Tibial nerve (tissue), 4 donors: ENCODE measurements around the gene NUMB. TPM values are rescaled to one million over a fixed set of nuclear protein-coding genes. Genes with fewer than 3 reads are reported as not detected.
A peak's percentile ranks its signal among the peaks of the same experiment; 100 is the strongest.

Source experiments
- DNase-seq, 2 donors: peaks; one replicate each; pipeline ENCODE4 v3.0.0-alpha.2; 2019; ENCODE audit warnings: low spot score in 2 of 2
- H3K27ac ChIP-seq, 4 donors: fragments of 200-600 bp; sonication (generic) in 3 of 4; one replicate each; pipeline ENCODE4 v1.5.1; 2017 to 2019; ENCODE audit warnings: mild to moderate bottlenecking in 1 of 4
- H3K27me3 ChIP-seq, 2 donors: fragments of 200-600 bp; sonication (generic) in 1 of 2; one replicate each; pipeline versions ENCODE4 v1.5.1 to v1.6.0; 2017 to 2019
- H3K36me3 ChIP-seq, 3 donors: fragments of 200-600 bp; sonication (generic); one replicate each; pipeline ENCODE4 v1.5.1; 2018 to 2019
- H3K4me1 ChIP-seq, 4 donors: fragments of 200-600 bp; sonication (generic) in 3 of 4; one replicate each; pipeline ENCODE4 v1.5.1; 2017 to 2019
- H3K4me3 ChIP-seq, 4 donors: fragments of 200-600 bp; sonication (generic) in 3 of 4; one replicate each; pipeline ENCODE4 v1.5.1; 2017 to 2019; ENCODE audit warnings: mild to moderate bottlenecking in 1 of 4, moderate library complexity in 1 of 4
- H3K9me3 ChIP-seq, 4 donors: fragments of 200-600 bp; sonication (generic) in 3 of 4; one replicate each; pipeline ENCODE4 v1.5.1; 2017 to 2019
- EP300 ChIP-seq, 2 donors: sonication (generic); formaldehyde crosslinking; IDR thresholded peaks; one replicate each; pipeline ENCODE4 v1.6.1; 2017; ENCODE audit warnings: antibody characterized with exemption in 2 of 2, mild to moderate bottlenecking in 1 of 2
- POLR2A ChIP-seq, 2 donors: fragments of 450-650 bp; IDR thresholded peaks; one replicate each; pipeline ENCODE4 v1.6.1; 2017; ENCODE audit warnings: antibody characterized with exemption in 2 of 2, mild to moderate bottlenecking in 2 of 2, moderate library complexity in 2 of 2
- WGBS, 2 donors: methylation state at CpG; one replicate each; pipeline ENCODE4 v1.1.5; 2018; 5-methylcytosine and 5-hydroxymethylcytosine counted together
- total RNA-seq, 4 donors: library from RNA; depleted of rRNA; stranded (reverse); fragments of >200 nt; gene quantifications; one replicate each; pipeline ENCODE4 v1.1.0, GENCODE V29; 2016
- TF ChIP-seq, protein P1 (sequence below), 5 experiments: fragments of 200-600 bp in 3 of 5; fragments of 450-650 bp in 2 of 5; sonication (generic) in 3 of 5; IDR thresholded peaks; one replicate each; pipeline ENCODE4 v1.5.1; 2016 to 2019; ENCODE audit warnings: antibody characterized with exemption in 5 of 5, mild to moderate bottlenecking in 3 of 5, moderate library complexity in 2 of 5

Gene NUMB
- total RNA-seq, 4 donors from 2014 or later: 50.7 to 81.9 (median 60.2) TPM

DNA sequence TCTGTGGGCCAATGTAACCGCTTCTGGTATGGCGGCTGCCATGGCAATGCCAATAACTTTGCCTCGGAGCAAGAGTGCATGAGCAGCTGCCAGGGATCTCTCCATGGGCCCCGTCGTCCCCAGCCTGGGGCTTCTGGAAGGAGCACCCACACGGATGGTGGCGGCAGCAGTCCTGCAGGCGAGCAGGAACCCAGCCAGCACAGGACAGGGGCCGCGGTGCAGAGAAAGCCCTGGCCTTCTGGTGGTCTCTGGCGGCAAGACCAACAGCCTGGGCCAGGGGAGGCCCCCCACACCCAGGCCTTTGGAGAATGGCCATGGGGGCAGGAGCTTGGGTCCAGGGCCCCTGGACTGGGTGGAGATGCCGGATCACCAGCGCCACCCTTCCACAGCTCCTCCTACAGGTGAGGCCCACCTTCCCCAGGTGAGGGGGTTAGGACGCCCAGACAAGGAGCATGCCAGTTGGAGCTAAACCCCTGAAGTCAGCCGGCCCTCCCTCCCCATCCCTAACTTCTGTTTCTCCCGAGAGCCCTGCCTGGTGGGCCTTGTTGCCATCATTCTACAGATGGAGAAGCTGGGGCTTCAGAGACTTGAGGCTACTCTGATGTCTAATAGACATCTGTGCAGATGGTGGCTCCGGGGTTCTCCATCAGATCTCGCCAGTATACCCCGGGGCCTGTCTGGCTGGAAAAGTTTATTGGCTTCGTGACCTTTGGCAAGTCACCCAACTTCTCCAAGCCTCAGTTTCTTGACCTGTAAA is 195.7 kb downstream of the NUMB start:
- Histone ChIP-seq H3K9me3 (no peaks in the 10 kb centered on the region), H3K27ac (no peak overlapping the region), H3K4me3 (no peak overlapping the region), H3K27me3 (no peaks in the 10 kb centered on the region), H3K36me3 (peaks cover 0 to 88% (median 0%) of the 10 kb centered on the region in 3 donors), H3K4me1 (peaks cover 0 to 6% (median 0%) of the 10 kb centered on the region in 4 donors)
- TF ChIP-seq EP300 (IDR thresholded peaks at IDR 0.05): no peak
- TF ChIP-seq, protein P1, sequence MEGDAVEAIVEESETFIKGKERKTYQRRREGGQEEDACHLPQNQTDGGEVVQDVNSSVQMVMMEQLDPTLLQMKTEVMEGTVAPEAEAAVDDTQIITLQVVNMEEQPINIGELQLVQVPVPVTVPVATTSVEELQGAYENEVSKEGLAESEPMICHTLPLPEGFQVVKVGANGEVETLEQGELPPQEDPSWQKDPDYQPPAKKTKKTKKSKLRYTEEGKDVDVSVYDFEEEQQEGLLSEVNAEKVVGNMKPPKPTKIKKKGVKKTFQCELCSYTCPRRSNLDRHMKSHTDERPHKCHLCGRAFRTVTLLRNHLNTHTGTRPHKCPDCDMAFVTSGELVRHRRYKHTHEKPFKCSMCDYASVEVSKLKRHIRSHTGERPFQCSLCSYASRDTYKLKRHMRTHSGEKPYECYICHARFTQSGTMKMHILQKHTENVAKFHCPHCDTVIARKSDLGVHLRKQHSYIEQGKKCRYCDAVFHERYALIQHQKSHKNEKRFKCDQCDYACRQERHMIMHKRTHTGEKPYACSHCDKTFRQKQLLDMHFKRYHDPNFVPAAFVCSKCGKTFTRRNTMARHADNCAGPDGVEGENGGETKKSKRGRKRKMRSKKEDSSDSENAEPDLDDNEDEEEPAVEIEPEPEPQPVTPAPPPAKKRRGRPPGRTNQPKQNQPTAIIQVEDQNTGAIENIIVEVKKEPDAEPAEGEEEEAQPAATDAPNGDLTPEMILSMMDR (IDR thresholded peaks at IDR 0.05): no peak
- no peak for TF ChIP-seq POLR2A (IDR thresholded peaks at IDR 0.05)
- WGBS, 2 donors: 88 to 93% methylated on average over 10 to 20 of the region's 20 CpGs
- no peak for DNase-seq

DNA sequence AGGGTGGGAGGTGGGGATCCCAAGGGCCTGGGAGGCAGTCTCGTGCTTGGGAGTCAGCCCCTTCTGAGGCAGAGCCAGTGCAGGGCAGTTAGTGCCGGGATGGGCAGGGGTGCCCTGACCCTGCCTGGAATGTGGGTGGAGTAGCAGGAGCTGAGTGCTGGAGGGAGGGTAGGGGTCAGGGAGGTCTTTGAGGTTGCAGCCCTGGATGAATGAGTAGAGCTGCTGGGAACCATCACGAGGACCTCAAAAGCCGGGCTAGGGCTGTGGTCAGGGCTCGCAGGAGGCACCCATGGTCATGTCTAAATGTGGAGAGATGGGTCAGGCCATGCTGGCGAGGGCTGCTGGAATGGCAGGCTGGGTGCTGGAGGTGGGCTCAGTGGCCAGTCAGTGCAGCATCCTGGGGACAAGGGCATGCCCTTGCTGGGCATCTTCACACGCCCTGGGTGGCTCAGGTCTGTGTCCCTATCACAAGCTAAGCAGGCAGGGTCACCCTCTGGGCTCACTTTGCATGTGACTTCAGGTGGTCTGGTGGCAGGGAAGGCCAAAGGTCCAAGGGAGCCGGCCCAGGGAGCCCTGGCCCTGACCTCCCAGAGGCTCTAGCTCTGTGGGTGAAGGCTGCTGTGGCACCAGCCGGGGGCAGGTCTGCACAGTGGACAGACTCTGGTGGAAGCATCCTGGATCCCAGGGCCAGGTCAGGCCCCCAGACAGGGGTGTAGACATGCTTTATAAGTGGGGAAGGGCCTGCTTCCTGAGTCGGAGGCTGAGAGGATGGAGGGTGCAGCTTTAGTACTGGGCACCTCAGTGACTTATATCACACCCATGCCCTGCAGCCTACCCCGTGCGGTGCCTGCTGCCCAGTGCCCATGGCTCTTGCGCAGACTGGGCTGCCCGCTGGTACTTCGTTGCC is 196.6 kb downstream of the NUMB start:
- H3K36me3 ChIP-seq: peaks cover 0 to 79% (median 0%) of the 10 kb centered on the region in 3 donors
- no peaks in the 10 kb centered on the region for H3K27me3 ChIP-seq
- TF ChIP-seq, protein P1 (IDR thresholded peaks at IDR 0.05): no peak
- no peak for TF ChIP-seq EP300 (IDR thresholded peaks at IDR 0.05)
- no peak for TF ChIP-seq POLR2A (IDR thresholded peaks at IDR 0.05)
- 61 to 83% methylated on average over 6 to 13 of the region's 15 CpGs for WGBS, 2 donors
- peaks cover 0 to 6% (median 0%) of the 10 kb centered on the region in 4 donors for H3K4me1 ChIP-seq
- no peaks in the 10 kb centered on the region for H3K9me3 ChIP-seq
- H3K27ac ChIP-seq: peak overlapping the region in 2 of 4 donors; percentile 18 to 30
- DNase-seq: no peak
- H3K4me3 ChIP-seq: no peak overlapping the region

DNA sequence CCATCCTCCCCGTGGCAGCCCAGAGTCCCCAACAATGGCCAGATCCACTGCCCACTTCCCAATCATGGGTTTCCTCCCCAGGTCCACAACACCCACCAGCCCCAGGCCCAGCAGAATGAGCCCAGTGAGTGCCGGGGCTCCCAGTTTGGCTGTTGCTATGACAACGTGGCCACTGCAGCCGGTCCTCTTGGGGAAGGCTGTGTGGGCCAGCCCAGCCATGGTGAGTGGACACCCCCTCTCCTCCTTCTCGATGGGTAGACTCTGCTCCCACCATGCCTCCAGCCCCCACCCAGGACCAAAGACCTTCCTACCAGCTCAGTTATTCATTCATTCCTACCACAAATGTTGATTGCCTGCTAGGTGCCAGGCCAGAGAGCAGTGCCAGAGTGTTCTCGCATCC is 197.3 kb downstream of the NUMB start:
- H3K36me3 ChIP-seq: peaks cover 0 to 72% (median 0%) of the 10 kb centered on the region in 3 donors
- H3K4me3 ChIP-seq: no peak overlapping the region
- no peak for DNase-seq
- peaks cover 0 to 6% (median 0%) of the 10 kb centered on the region in 4 donors for H3K4me1 ChIP-seq
- H3K27ac ChIP-seq: peak overlapping the region in 2 of 4 donors; percentile 18 to 30
- H3K9me3 ChIP-seq: no peaks in the 10 kb centered on the region
- H3K27me3 ChIP-seq: no peaks in the 10 kb centered on the region
- TF ChIP-seq POLR2A (IDR thresholded peaks at IDR 0.05) (no peak), EP300 (IDR thresholded peaks at IDR 0.05) (no peak)
- TF ChIP-seq, protein P1 (IDR thresholded peaks at IDR 0.05): no peak
- 49 to 54% methylated on average over 6 of the region's 6 CpGs for WGBS, 2 donors

- Histone ChIP-seq H3K27ac (peak overlapping the region in 1 of 4 donors; percentile 30), H3K36me3 (peaks cover 0 to 72% (median 0%) of the 10 kb centered on the region in 3 donors), H3K4me3 (no peak overlapping the region), H3K9me3 (no peaks in the 10 kb centered on the region), H3K27me3 (no peaks in the 10 kb centered on the region), H3K4me1 (peaks cover 0 to 6% (median 0%) of the 10 kb centered on the region in 4 donors)
- 70 to 77% methylated on average over 2 to 11 of the region's 11 CpGs for WGBS, 2 donors
- TF ChIP-seq POLR2A (IDR thresholded peaks at IDR 0.05) (no peak), EP300 (IDR thresholded peaks at IDR 0.05) (no peak)
- TF ChIP-seq, protein P1 (IDR thresholded peaks at IDR 0.05): no peak
- DNase-seq: no peak
Observed at GRCh38 chr14:73260574-73260973, 197.8 kb downstream of the NUMB start.
